AG20443 (cell line): ENCODE measurements around the gene EYS.
"Not testable (repeated sequence)": the region's sequence is repeated elsewhere in the genome, so short reads cannot be mapped to it uniquely, and the experiment has no call there.

Source experiments
- DNase-seq: peaks from one replicate; pipeline ENCODE4 v3.0.0; 2012; ENCODE audit warnings: low spot score, mixed read lengths

EYS gene

DNA sequence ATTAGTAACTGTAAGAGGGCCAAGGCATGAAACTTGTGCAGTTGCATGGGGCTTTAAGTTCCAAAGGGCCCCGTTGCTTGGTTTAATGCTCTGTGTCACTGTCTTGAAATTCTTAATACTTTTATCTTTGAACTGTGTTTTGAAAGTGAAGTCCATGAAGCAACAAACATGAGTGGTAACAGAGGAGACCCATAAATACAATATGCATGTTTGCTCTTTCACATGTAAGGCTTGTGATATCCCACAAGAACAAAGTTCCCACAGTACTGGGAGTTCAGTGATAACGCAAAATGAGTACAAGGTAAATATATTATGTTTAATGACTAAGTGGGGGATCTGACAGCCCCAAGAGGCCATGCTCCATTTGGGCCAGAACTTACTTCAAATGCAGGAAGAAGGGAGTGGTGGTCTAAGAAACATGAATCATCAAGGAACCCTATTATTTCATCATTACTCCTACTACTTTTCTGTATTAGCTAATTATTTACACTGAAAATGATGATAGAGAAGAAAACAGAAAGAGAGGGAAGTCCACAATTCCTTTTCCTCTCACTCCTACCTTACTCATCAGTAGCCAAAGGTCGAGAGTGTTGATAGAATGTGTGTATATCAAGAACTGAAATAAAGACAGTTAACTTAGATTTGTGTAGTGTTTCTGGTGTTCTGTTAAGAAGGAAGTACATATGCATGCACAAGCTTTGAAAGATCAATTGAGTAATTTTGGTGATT, 1914.1 kb downstream of the EYS start:
- DNase-seq, result no peak

DNA sequence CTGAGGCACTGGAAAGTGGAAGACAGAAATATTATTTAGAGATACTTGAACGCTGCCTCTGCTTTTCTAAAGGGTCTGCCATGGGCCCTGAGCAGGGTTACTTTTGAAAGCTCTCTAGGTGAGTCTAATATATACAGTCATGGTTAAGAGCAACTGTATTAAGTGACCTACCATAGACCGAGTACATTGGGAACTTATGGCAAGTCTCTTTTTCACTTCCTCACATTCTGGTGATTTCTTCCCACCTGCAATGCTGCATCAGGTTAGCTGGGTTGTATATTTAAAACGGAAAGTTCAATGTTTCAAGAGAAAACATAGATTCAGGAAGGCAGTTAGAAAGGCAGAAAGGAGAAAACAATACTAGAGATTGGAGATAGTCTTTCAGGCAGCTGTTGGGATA, 1916.7 kb downstream of the EYS start:
- DNase-seq, result no peak

DNA sequence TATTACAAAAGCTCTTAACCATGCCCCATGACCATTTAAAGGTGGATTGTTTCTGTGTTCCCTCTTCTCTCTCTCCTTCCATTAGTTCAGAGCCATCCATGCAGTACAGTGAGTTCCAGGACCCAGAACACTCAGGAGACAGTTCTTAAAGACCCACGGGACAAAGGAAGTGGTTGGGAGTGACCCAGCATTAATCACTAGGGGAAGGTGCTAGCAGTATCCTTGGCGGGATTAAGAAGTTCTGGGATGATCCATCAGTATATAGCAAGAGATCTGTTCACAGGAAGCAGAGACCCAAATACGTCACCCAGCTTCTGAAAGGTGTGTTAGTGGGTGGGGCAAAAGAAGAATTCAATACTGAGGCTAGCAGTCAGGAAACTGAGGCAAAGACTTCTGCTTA, 1917.3 kb downstream of the EYS start:
- DNase-seq, result no peak

DNA sequence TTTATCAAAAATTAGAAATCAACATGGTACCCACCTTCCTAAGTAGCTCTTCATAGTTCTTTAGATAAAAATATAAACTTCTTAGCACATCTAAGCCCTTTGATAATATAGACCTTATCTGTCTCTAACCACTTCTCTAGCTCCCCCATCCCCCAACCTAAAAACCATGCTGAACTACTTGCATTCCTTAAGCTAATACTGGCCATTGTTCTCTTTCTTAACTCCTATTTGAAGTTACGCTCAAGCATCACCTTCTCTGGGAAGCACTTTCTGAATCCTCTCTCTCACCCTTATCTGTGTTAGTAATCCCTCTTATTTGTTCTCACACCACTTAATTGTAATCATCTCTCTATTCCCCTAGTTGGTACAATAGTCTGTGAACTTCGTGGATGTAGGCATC, 1918.5 kb downstream of the EYS start:
- DNase-seq, result no peak

DNA sequence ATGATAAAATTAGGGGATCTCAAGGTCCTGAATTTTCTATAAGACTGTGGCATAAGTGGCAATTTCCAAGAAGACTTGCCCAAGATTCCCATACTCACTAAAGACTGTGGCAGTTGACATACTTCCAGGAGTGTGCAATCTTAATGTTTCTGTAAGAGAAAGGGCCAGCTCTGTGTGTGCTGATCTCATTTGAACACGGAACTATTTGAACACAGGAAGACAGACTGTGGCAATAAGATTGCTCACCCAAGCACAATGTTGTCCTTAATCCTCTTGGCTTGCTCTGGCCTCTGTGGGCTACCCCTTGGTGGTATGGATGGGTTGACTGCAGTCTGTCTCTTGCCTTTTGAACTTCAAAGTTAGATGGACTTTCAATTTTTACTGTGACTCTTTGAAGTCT, 1920.0 kb downstream of the EYS start:
- DNase-seq, result no peak

DNA sequence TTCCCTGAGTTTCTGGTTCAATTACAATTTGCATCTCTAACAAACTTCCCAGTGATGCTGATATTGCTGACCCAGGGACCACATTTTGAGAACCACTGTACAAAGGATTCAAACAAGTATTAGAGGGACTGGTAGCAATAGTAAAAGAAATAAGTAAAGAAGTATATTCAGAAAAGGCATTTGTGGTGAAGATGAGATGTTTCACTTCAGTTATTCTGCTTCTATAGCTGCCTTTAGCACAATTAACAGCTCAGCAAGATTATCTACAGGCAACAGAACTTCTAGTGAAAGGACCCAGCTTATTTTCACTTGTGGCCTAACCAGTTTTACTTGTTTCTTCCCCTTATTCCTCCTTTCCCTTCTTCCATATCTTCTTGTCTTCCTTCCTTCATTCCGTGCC, 1922.0 kb downstream of the EYS start:
- no peak for DNase-seq

DNA sequence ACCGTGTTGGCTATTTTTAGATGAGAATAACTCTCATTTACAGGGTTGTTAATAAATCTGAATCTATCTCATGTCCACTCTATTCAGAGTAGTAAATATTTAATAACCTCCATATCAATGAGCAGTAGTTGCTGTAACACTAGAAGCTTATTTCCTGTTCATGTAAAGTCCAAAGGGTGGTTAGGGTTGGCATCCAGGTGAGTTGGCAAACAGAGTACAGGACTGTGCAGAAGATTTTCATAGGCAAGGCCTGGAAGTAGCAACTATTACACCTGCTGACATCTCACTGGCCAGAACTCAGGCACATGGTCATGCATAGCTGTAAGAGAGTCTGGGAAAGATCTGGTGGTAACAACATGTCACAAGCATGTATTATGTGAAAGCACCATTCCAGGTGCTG, 1923.9 kb downstream of the EYS start:
- no peak for DNase-seq

DNA sequence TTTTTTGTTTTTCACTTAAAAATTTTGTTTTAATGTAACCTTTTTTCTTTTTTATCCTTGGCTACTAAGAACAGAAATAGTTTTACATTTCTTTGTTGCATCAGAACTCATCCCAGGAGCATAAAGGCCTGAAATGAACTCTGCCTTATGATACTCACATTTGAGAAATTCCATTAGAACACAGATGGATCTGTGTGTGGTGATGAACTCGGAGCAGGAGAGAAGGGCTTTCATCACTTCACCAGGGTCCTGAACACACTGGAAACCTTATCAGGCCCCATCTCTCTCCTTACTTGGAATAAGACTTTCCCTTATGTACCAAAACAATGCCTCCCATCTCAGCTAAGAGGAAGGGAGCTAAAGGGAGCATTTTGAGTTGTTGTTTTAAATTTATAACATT, 1932.1 kb downstream of the EYS start:
- DNase-seq, result no peak

DNA sequence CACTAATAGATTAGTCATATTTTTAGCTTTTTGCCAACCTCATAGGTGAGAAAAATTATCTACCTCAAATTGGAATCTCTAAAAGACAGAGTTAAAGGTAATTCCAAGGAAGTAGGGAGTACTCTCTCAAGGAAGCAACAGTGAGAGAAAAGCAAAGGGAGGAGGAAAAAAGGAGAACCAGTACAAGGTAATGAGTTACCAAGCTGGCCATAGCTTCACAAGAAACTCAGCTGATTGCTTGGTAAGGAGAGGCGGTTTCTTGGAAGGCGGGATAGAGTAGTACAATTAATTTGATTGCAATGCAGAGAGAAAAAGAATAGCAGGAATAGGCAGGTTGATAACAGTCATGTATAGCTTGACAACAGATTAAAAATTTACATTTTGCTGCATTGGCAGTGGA, 1933.8 kb downstream of the EYS start:
- no peak for DNase-seq

DNA sequence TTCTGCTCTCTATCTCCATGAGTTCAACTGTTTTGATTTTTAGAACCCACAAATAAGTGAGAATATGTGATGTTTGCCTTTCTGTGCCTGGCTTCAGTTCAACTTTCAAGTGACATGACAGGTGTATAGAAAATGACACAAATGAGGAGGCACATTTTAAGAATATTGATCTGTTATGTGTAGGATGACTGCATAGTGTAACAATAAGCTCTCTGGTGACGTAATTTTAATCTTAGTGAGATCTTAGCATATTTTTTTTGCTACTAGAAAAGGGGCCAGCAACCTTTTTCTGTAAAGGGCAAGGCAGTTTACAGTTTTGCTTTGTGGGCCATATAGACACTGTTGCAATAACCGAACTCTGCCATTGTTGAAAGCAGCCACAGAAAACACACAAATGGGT, 1941.2 kb downstream of the EYS start:
- no peak for DNase-seq

DNA sequence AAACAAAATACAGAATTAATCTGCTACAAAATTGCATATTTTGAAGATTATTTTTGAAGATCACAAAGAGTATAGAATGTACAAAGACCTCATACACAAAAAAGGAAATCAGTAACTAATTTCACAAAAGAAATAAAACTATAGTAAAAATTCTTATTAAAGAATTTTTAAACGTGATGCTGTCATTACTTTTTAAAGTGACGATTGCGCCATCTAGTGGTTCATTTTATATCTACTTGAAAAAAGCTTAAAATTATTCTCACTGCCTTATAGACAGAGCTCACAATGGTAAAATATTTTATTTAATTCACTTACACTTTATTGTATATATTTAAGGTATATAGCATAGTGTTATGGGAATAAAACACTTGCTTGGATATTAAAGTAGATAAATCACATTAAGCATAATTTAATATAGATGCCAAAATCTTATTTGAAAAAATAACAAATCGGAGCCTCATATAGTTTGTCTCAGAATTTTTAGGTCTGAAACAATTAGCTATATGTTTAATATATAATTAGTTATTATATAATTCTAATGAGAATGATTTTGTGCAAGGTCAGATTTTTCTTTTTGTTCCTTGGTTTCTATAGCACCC, 1942.6 kb downstream of the EYS start:
- DNase-seq, result no peak

DNA sequence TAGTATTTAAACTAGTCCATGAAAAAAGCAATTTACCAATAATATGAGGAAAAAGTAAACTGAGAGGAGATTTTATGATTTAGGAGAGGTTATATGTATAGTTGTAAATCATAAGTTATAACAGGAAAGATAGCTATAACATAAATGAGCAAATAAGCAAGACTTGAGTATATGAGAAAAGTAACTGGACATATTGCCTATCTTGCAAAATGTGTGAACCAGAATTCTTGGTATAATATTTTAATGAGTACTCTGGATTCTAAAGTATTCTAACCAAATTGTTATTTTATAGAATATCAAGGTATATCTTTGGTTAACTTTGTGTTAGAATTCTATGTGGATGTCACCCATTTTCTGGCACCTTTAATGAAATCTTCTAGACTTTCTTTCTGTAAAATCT, 1946.8 kb downstream of the EYS start:
- DNase-seq, result no peak

DNA sequence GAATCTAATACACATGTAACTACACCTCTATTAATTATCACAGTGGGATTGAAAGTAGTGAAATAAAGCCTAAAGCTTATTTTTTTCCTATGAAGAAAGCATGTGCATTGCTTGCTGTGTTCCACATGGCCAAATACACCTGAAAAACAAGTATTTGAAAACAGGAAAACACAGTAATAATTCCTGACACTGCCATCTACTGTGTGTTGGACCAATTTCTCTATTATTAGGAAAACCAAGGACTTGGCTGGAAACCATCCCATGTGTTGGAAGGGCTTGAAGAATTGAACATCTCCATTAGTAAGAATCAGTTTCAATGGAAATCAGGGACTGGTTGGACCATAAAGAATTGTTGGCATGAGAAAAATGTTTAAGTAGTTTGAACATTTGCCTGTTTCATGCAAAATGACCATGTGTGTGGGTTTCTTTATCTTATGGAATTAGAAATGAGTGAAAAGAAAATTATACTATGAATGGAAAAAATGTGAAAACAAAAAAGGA, 1947.4 kb downstream of the EYS start:
- DNase-seq, result no peak

DNA sequence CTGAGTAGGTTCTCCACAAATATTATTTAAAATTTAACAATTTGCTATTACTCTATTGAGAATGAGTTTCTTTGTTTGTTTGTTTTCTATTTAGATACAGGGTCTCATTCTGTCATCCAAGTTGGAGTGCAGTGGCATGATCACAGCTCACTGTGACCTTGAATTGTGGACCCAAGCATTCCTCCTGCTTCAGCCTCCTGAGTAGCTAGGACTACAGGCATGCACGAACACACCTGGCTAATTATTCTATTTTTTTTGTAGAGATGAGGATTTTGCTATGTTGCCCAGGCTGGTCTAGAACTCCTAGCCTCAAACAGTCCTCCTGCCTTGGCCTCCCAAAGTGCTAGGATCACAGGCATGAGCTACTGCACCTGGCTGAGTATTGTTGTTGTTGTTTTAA, 1949.2 kb downstream of the EYS start:
- no peak for DNase-seq

DNA sequence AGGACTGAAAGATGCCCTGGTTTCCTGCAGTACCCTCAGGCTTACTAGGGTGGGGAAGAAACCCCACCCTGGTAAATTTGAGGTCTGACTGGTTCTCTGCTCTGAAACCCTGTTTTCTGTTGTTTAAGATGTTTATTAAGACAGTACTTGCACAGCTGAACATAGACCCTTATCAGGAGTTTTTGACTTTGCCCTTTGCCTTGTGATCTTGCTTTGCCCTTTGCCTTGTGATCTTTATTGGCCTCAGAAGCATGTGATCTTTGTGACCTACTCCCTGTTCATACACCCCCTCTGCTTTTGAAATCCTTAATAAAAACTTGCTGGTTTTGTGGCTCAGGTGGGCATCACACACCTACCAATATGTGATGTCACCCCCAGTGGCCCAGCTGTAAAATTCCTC, 1949.8 kb downstream of the EYS start:
- DNase-seq, result not testable (repeated sequence)

DNA sequence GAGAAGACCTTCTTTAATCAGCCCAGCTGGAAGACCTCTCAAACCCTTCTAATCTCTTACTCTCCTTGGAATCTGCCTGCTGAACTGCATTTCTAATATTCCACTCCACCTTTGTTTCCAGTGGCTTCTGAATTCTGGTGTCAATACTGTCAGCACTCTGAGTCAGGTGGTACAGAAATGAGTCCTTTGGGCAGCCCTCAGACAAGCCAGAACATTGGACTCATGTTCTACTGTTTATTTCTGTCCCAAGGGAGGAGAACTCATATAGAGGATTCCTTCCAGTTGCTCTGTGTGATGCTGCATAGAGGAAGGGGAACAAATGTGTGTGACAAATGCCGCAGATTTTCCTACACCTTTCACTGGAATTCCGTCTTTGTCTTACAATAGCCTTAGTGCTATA, 1956.6 kb downstream of the EYS start:
- no peak for DNase-seq

DNA sequence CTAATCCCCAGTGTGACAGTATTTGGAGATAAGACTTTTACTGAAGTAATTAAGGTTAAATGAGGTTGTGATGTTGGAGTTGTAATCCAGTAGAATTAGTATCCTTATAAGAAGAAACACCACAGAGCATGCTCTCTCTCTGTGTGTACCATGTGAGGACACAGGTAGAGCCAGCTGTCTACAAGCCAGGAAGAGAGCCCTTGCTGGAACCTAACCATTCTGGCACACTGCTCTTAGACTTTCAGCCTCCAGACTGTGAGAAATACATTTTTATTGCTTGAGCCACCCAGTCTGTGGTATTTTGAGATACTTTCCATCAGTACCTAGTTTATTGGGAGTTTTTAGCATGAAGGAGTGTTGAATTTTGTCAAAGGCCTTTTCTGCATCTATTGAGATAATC, 1961.2 kb downstream of the EYS start:
- DNase-seq, result no peak

DNA sequence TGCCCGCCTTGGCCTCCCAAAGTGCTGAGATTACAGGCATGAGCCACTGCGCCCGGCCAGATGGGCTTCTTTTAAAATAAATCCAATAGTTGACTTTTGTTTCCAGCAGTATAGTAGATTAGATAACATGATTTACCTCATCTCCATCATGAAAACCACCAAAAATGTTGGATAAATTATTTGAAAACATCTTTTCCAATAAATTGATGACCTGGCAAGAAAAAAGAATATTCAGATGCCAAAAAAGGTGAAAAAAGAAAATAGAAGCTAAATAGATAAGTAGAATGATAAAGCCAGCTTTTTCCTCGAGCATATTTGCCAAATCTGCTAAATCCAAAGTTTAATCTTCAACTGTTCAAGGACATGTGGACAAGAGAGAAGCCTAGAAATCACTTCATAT, 1962.2 kb downstream of the EYS start:
- DNase-seq, result no peak

DNA sequence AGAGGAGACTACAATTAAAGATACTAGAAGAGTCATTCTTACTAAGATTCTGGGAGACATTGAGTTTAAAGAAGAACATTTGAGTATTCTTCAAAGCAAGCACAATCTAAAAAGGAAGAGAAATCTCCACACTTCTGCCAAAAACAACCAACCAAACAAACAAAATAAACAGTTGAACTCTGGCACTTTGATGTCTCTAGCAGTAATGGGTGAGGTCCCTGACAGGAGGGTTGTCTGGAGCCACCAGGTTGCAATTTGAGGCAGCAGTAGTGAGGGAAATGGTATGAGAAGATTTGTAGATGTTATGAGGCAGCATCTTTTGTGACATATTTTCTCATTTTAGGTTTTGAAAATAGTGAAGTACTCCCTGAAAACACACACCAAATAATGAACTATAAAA, 1963.3 kb downstream of the EYS start:
- DNase-seq, result no peak

DNA sequence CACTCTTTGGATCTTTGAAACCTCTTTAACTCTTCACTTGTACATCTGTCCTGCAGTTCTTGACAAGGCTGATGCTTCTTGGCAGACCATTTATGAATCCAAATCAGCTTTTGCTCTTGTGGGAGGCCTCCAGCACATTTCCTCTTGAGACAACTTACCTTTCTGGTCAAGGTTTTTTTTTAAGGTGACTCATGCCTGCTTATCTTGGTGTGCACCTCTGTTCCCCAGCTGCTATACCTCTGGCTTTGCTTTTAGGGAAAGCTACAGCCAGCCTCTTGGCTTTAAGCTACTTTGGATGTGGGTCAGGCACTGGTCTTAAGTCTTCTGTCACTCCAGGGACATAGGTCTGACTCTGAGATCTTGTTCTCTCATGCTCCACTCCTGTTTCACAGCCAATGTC, 1965.0 kb downstream of the EYS start:
- DNase-seq, result no peak

DNA sequence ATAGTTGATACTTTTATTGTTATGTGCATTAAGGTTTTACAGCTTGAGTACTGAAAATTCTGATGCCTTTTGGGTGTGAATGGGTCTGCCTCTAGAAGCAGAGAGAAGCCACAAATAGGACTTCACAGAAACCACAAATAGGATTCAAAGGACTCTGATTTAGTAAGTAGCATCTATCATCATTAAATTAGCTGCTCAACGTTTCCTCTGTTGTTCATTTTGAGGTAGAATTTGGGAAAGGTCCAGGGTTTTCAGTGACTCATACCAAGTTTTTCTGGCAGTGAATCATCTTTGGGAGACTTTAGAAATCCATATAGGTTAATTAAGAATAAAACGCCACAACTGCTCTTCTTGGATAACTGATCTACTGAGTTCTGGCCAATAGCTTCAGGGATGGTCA, 1966.3 kb downstream of the EYS start:
- peak; percentile 14 for DNase-seq

DNA sequence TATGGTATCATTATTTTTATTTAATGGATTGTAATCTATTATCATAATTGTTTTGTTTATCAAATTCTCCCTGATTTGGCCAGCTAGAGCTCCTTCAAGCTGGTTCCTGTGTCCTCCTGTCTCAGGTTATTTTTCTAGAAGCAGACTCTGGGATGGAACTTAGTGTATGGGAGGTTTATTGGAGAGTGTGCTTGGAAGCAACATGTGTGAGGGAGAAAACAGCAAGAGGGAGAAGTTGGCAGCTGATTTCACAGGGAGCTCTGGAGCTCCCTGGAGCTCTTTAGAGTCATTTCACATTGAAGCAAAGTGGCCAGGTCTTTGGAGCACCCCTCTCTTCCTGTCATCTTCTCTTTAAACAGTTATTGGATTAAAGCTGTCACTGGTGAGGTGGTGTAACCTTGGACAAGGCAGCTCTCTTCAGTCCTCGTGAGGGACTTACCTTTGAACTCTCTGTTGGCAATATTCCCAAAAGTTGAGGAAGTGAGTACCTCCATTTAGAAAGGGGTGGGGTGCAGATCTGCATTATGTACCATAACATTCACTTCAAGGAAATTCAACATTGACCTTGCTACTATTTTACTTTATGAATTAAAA, 1967.8 kb downstream of the EYS start:
- no peak for DNase-seq

DNA sequence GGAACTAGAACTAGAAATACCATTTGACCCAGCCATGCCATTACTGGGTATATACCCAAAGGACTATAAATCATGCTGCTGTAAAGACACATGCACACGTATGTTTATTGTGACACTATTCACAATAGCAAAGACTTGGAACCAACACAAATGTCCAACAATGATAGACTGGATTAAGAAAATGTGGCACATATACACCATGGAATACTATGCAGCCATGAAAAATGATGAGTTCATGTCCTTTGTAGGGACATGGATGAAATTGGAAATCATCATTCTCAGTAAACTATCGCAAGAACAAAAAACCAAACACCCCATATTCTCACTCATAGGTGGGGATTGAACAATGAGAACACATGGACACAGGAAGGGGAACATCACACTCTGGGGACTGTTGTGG, 1968.8 kb downstream of the EYS start:
- not testable (repeated sequence) for DNase-seq

DNA sequence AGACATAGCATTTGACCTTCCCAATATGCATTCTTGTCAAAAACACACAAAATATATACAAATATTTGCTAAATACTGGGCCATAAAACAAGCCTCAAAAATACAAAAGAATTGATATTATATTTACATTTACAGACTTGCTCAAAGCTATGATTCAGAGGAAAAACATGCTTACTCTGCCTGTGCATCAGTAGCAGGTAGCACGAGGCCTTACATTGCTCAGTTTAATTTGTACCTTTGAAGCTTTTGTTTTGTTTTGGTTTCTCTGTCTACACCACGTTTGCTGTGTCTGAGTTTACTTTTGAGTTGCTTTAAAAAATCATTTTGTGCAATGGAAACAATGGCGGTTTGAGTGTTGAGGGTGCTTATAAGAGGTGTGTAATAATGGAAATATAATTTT, 1972.1 kb downstream of the EYS start:
- DNase-seq, result no peak
